Vagina (tissue), 2 donors: ENCODE data around the gene MAPK6. TPM values are rescaled to one million over a fixed set of nuclear protein-coding genes. Genes with fewer than 3 reads are reported as not detected.

Experiments used
- DNase-seq, 2 donors: peaks; one replicate each; pipeline ENCODE4 v3.0.0-alpha.2; 2017; ENCODE audit errors: extremely low spot score in 2 of 2
- H3K27ac ChIP-seq: fragments of 200-600 bp; sonication (generic); one replicate; pipeline ENCODE4 v1.5.1; 2019
- H3K27me3 ChIP-seq: fragments of 200-600 bp; sonication (generic); one replicate; pipeline ENCODE4 v1.5.1; 2019
- H3K36me3 ChIP-seq, 2 donors: fragments of 200-600 bp; sonication (generic); one replicate each; pipeline ENCODE4 v1.5.1; 2017 to 2019
- H3K4me1 ChIP-seq: fragments of 200-600 bp; sonication (generic); one replicate; pipeline ENCODE4 v1.5.1; 2019
- H3K4me3 ChIP-seq, 2 donors: fragments of 200-600 bp; sonication (generic); 1 replicate in 1 of 2; 2 replicates in 1 of 2; pipeline ENCODE4 v1.5.1; 2016 to 2019
- H3K9me3 ChIP-seq: fragments of 200-600 bp; sonication (generic); one replicate; pipeline ENCODE4 v1.5.1; 2019
- POLR2A ChIP-seq, 2 donors: fragments of 450-650 bp; IDR thresholded peaks; one replicate each; pipeline ENCODE4 v1.6.1; 2017; ENCODE audit warnings: antibody characterized with exemption in 2 of 2, mild to moderate bottlenecking in 2 of 2, moderate library complexity in 2 of 2
- POLR2AphosphoS5 ChIP-seq, 2 donors: sonication (generic); formaldehyde crosslinking; IDR thresholded peaks; one replicate each; pipeline ENCODE4 v1.9.0; 2017; ENCODE audit warnings: antibody characterized with exemption in 2 of 2, mild to moderate bottlenecking in 2 of 2, low read depth in 1 of 2; ENCODE audit not compliant: insufficient read depth in 1 of 2
- intact Hi-C: fragments of 100-400 bp; cut with DNase I; formaldehyde crosslinking; loops from one replicate; pipeline ENCODE4 v1.15.1; 2023
- total RNA-seq: library from RNA; depleted of rRNA; stranded (reverse); fragments of >200 nt; gene quantifications from one replicate; pipeline ENCODE4 v1.2.3, GENCODE V29; 2016
- TF ChIP-seq, protein P1 (sequence below), 3 experiments: fragments of 450-650 bp in 2 of 3; fragments of 200-600 bp in 1 of 3; sonication (generic) in 1 of 3; IDR thresholded peaks; one replicate each; pipeline ENCODE4 v1.5.1; 2017 to 2019; ENCODE audit warnings: antibody characterized with exemption in 3 of 3, mild to moderate bottlenecking in 2 of 3, moderate library complexity in 2 of 3

The MAPK6 gene
- total RNA-seq, 1 donor from 2014 or later = 41.0 TPM

DNA sequence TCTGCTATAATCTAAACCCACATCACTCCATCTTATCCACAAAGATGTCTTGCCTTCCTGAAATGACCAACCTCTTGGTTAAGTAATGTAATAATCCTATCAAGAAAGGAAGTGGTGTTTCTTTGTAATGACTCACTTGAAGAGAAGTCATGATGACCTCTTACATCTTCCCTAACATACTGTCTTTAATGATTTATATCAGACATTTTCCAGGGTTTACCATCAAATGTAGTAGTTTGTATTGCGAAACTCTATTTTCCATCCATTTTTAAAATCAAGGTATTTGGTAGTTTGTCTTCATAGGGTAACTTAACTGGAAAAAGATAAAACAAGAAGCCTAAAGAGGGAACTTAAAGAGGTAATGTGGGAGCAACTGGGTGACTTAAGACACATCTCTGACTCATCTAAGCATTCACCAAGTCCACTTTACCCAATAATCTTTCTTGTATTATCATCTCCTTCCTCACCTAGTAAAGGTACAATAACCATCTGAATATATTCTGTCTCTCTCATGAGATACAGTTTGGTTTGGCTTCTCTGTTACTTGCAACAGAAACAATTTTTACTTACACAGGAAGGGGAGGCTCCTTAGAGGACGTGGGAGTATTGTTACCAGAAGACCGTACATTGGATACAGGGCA is 5.7 kb upstream of the MAPK6 start:
- TF ChIP-seq, protein P1, sequence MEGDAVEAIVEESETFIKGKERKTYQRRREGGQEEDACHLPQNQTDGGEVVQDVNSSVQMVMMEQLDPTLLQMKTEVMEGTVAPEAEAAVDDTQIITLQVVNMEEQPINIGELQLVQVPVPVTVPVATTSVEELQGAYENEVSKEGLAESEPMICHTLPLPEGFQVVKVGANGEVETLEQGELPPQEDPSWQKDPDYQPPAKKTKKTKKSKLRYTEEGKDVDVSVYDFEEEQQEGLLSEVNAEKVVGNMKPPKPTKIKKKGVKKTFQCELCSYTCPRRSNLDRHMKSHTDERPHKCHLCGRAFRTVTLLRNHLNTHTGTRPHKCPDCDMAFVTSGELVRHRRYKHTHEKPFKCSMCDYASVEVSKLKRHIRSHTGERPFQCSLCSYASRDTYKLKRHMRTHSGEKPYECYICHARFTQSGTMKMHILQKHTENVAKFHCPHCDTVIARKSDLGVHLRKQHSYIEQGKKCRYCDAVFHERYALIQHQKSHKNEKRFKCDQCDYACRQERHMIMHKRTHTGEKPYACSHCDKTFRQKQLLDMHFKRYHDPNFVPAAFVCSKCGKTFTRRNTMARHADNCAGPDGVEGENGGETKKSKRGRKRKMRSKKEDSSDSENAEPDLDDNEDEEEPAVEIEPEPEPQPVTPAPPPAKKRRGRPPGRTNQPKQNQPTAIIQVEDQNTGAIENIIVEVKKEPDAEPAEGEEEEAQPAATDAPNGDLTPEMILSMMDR (IDR thresholded peaks at IDR 0.05) = no peak
- TF ChIP-seq POLR2AphosphoS5 (IDR thresholded peaks at IDR 0.05; ENCODE audit: insufficient read depth in 1 of 2, low read depth in 1 of 2) (no peak), POLR2A (IDR thresholded peaks at IDR 0.05) (no peak)
- H3K36me3 ChIP-seq = no peaks in the 10 kb centered on the region
- H3K4me1 ChIP-seq = peaks cover 23% of the 10 kb centered on the region
- H3K27ac ChIP-seq = no peak overlapping the region
- intact Hi-C loops = no loop called here
- no peaks in the 10 kb centered on the region for H3K27me3 ChIP-seq
- H3K9me3 ChIP-seq = no peaks in the 10 kb centered on the region
- no peak for DNase-seq
- no peak overlapping the region for H3K4me3 ChIP-seq

DNA sequence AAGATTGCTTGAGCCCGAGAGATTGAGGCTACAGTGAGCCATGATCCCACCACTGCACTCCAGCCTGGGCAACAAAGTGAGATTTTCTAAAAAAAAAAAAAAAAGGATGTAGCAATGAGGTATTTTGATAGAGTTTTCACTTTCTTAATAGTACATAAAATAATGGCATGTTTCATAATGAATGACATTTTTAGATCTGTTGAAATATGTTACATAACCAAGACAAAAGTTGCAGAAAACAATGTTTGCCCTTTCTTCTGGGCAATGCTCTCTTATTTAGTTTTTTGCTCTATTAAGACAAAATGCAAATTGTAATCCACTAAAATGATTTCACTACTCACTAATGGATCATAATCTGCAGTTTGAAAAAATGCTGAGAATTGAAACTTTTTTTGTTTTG is 4.4 kb upstream of the MAPK6 start:
- Histone ChIP-seq H3K9me3 (no peaks in the 10 kb centered on the region), H3K27ac (no peak overlapping the region), H3K27me3 (no peaks in the 10 kb centered on the region), H3K36me3 (no peaks in the 10 kb centered on the region), H3K4me1 (peaks cover 28% of the 10 kb centered on the region), H3K4me3 (no peak overlapping the region)
- TF ChIP-seq POLR2A (IDR thresholded peaks at IDR 0.05) = no peak
- no peak for TF ChIP-seq POLR2AphosphoS5 (IDR thresholded peaks at IDR 0.05; ENCODE audit: insufficient read depth in 1 of 2, low read depth in 1 of 2)
- TF ChIP-seq, protein P1 (IDR thresholded peaks at IDR 0.05) = no peak
- intact Hi-C loops = no loop called here
- DNase-seq = no peak

DNA sequence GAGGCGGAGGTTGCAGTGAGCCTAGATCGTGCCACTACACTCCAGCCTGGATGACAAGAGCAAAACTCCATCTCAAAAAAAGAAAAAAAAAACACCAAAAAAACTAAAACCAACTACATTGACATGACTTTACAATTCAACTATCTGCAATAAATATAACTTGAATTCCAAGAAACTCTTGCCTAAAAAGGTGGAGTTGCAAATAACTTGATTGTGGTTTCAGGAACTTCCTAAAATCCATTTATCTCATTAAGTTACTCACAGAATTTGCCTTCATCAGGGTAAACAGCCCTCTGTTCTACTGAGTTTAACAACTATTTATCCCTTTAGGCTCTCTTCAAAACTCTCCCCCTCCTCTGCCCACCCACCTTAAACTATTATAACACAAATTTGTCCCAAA is 2.7 kb upstream of the MAPK6 start:
- DNase-seq = no peak
- intact Hi-C loops = no loop called here

DNA sequence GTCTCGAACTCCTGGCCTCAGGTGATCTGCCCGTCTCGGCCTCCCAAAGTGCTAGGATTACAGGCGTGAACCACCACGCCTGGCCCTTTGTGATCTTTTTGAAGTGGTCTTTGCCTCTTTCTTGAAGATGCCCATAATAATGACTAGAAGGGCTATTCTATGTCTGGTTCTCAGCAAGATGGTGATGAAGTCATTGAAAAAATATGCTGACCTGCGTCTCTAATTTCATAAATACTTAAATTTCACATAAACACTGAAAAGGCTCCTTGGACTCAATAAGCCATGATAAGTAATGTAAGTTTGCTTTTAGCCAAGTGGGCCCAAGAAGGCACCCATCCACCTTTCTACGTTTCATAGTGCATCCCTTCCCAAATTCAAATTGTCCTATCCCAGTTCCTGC is 775 bp upstream of the MAPK6 start:
- no peak for TF ChIP-seq POLR2AphosphoS5 (IDR thresholded peaks at IDR 0.05; ENCODE audit: insufficient read depth in 1 of 2, low read depth in 1 of 2)
- TF ChIP-seq POLR2A (IDR thresholded peaks at IDR 0.05) = no peak
- TF ChIP-seq, protein P1 (IDR thresholded peaks at IDR 0.05) = no peak
- H3K27ac ChIP-seq = peak overlapping the region; percentile 90
- H3K4me3 ChIP-seq = peak overlapping the region; percentile 50 to 64
- H3K27me3 ChIP-seq = no peaks in the 10 kb centered on the region
- peaks cover 37% of the 10 kb centered on the region for H3K4me1 ChIP-seq
- intact Hi-C loops = no loop called here
- no peaks in the 10 kb centered on the region for H3K36me3 ChIP-seq
- no peaks in the 10 kb centered on the region for H3K9me3 ChIP-seq
- DNase-seq = no peak

More for the DNA sequence above, 2.7 kb upstream of the MAPK6 start:
- TF ChIP-seq, protein P1 (IDR thresholded peaks at IDR 0.05) = no peak
- TF ChIP-seq POLR2AphosphoS5 (IDR thresholded peaks at IDR 0.05; ENCODE audit: insufficient read depth in 1 of 2, low read depth in 1 of 2) (no peak), POLR2A (IDR thresholded peaks at IDR 0.05) (no peak)
- no peaks in the 10 kb centered on the region for H3K9me3 ChIP-seq
- H3K27me3 ChIP-seq = no peaks in the 10 kb centered on the region
- no peak overlapping the region for H3K4me3 ChIP-seq
- H3K4me1 ChIP-seq = peaks cover 30% of the 10 kb centered on the region
- H3K27ac ChIP-seq = no peak overlapping the region
- no peaks in the 10 kb centered on the region for H3K36me3 ChIP-seq

DNA sequence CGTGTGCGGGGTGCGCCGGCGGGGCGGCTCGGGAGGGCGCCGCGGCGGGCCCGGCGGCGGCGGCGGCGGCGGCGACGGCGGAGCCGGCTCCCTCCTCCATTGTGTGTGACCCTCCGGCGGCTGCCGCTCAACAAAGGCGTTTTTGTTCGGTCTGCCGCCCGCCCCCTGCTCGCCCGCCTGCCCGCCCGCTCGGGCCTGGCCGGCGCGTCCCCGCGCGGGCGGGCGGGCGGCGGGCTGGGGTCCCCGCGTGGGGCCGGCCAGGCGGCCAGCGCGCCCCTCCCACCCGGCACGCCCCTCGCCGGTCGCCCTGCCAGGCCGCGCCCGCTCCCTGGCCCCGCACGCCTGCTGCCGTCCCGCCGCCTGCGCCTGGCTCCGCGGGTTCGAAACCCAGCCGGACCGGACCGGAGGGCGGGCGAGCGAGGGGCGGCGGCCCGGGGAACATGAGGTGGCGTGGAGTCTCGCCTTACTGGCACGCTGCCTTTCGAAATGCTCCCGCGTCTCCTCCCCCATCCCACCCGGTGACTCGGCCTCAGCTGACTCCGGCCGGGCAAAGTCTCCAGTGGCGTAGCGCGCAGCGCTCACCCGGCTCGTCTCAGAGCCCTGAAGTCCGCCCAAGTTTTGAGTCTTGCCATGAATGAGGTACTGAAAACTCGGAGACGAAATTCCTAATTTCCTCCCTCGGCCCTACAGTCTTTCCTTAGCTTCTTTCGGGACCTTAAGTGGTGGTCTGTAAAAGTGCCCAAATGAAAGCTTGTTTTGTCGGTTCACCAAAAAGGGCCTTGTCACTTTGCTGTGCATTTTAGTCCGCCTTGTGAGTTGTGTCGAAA is 588 bp downstream of the MAPK6 start:
- Histone ChIP-seq H3K4me3 (peak overlapping the region; percentile 50 to 64), H3K36me3 (no peaks in the 10 kb centered on the region), H3K27ac (peak overlapping the region; percentile 90), H3K9me3 (no peaks in the 10 kb centered on the region), H3K27me3 (no peaks in the 10 kb centered on the region), H3K4me1 (peaks cover 45% of the 10 kb centered on the region)
- TF ChIP-seq POLR2A (IDR thresholded peaks at IDR 0.05) = peak in 1 of 2 donors; percentile 68
- TF ChIP-seq, protein P1 (IDR thresholded peaks at IDR 0.05) = no peak
- TF ChIP-seq POLR2AphosphoS5 (IDR thresholded peaks at IDR 0.05; ENCODE audit: insufficient read depth in 1 of 2, low read depth in 1 of 2) = peak in 1 of 2 donors; percentile 83
- peak in 1 of 2 donors; percentile 92 for DNase-seq
- intact Hi-C loops = no loop called here
